GM12892 (cell line): Measurements from ENCODE around the gene C2orf76.

Experiments used
- POLR2A ChIP-seq: IDR thresholded peaks from 2 replicates; pipeline ENCODE4 v1.6.1; 2011; ENCODE audit warnings: low read depth, low read length, control low read depth
- POLR2AphosphoS5 ChIP-seq: IDR thresholded peaks from 2 replicates; pipeline ENCODE4 v1.6.1; 2011; ENCODE audit warnings: low read depth, low read length, control low read depth

GRCh38 chr2:119293254-119293653 lies 73.4 kb downstream of the C2orf76 start:
- TF ChIP-seq POLR2A: no peak
- no peak for TF ChIP-seq POLR2AphosphoS5
